Measurements from ENCODE around the gene SDR39U1.
"Not testable (repeated sequence)": the region's sequence is repeated elsewhere in the genome, so short reads cannot be mapped to it uniquely, and the experiment has no call there.

Gene SDR39U1, protein sequence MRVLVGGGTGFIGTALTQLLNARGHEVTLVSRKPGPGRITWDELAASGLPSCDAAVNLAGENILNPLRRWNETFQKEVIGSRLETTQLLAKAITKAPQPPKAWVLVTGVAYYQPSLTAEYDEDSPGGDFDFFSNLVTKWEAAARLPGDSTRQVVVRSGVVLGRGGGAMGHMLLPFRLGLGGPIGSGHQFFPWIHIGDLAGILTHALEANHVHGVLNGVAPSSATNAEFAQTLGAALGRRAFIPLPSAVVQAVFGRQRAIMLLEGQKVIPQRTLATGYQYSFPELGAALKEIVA

GRCh38 chr14:24442240-24443052 is at the start of gene SDR39U1:
Gene SDR39U1, minus strand, starts transcription at chr14:24442776. Its CDS starts 7 bp downstream, at chr14:24442769.
- peak; percentile 97 for DNase-seq

DNA sequence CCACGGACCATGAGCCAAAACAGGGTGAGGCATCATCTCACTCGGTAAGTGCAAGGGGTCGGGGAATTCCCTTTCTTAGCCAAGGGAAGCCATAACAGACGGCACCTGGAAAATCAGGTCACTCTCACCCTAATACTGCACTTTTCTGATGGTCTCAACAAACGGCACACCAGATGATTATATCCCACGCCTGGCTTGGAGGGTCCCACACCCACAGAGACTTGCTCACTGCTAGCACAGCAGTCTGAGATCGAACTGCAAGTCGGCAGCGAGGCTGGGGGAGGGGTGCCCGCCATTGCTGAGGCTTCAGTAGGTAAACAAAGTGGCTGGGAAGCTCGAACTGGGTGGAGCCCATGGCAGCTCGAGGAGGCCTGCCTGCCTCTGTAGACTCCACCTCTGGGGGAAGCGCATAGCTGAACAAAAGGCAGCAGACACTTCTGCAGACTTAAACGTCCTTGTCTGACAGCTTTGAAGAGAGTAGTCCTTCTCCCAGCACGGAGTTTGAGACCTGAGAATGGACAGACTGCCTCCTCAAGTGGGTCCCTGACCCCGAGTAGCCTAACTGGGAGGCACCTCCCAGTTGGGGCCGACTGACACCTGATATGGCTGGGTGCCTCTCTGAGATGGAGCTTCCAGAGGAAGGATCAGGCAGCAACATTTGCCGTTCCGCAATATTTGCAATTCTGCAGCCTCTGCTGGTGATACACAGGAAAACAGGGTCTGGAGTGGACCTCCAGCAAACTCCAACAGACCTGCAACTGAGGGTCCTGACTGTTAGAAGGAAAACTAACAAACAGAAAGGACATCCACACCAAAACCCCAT is 49.2 kb upstream of the SDR39U1 start:
- not testable (repeated sequence) for DNase-seq

GRCh38 chr14:24483604-24484252 is 41.2 kb upstream of the SDR39U1 start:
- no peak for DNase-seq

DNA sequence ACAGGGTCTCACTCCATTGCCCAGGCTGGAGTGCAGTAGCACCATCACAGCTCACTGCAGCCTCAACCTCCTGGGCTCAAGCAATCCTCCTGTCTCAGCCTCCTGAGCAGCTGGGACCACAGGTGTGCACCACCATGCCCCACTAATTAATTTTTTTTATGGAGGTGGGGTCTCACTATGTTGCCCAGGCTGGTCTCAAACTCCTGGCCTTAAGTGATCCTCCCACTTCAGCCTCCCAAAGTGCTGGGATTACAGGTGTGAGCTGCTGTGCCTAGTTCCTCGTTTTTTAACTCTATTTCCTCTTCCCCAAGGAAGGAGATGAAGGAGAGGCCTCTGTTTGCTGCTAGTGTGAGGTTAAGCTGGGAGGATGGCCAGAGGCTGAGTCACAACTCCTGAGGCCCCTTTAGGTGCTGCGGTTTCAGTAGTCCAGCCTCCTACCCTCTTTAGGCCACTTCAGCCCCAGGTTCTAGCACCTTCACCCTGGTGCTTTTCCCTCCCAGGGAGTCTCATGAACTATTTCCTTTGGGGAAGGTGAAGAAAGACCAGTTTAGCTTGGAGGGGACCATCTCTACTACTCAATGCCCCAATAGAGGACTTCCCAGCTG is 40.2 kb upstream of the SDR39U1 start:
- DNase-seq = not testable (repeated sequence)

- DNase-seq = no peak
Measured at GRCh38 chr14:24481622-24482324, 39.2 kb upstream of the SDR39U1 start.

DNA sequence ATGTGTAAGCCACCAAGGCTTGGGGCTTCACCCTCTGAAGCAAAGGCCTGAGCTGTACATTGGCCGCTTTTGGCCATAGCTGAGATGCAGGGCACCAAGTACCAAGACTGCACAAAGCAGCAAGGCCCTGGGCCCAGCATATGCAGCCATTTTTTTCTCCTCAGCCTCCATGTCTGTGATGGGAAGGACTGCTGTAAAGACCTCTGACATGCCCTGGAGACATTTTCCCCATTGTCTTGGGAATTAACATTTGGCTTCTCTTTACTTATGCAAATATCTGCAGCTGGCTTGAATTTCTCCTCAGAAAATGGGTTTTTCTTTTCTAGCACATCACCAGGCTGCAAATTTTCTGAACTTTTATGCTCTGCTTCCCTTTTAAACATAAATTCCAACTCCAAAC is 37.4 kb upstream of the SDR39U1 start:
- not testable (repeated sequence) for DNase-seq

- no peak for DNase-seq
Measured at GRCh38 chr14:24475261-24475660, 32.7 kb upstream of the SDR39U1 start.

DNA sequence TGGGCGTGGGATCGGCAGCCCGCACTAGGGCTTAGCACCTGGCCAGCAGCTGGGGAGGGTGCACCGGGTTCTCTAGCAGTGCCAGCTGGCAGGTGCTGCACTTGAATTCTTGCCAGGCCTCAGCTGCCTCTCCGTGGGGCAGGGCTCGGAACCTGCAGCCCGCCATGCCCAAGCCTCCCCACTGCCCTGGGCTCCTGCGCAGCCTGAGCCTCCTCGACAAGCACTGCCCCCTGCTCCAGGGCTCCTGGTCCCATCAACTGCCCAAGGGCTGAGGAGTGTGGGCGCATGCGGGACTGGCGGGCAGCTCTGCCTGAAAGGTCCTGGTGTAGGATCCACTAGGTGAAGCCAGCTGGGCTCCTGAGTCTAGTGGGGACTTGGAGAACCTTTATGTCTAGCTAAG is 30.6 kb upstream of the SDR39U1 start:
- no peak for DNase-seq

DNA sequence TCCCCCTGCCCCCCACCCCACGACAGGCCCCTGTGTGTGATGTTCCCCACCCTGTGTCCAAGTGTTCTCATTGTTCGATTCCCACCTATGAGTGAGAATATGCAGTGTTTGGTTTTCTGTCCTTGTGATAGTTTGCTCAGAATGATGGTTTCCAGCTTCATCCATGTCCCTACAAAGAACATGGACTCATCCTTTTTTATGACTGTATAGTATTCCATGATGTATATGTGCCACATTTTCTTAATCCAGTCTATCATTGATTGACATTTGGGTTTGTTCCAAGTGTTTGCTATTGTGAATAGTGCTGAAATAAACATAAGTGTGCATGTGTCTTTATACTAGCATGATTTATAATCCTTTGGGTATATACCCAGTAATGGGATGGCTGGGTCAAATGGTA is 27.9 kb upstream of the SDR39U1 start:
- DNase-seq = not testable (repeated sequence)

- no peak for DNase-seq
Measured at GRCh38 chr14:24465805-24466204, 23.2 kb upstream of the SDR39U1 start.

DNA sequence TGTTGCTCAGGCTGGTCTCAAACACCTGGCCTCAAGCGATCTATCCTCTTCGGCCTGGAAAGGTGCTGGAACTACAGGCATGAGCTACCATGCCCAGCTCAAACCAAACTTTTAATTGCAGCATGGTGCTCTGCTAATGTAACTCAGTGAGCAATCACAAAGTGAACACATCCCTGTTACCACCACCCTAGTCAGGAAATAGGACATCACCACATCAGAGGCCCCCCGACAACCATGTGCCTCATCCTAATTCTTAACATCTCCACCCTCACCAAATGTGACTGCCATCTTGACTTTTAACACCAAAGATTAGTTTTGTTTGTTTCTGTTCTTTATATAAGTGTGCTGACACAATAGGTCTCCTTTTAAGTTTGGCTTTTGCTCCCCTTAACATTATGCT is 22.8 kb upstream of the SDR39U1 start:
- DNase-seq = no peak

- no peak for DNase-seq
Measured at GRCh38 chr14:24463884-24464785, 21.6 kb upstream of the SDR39U1 start.

DNA sequence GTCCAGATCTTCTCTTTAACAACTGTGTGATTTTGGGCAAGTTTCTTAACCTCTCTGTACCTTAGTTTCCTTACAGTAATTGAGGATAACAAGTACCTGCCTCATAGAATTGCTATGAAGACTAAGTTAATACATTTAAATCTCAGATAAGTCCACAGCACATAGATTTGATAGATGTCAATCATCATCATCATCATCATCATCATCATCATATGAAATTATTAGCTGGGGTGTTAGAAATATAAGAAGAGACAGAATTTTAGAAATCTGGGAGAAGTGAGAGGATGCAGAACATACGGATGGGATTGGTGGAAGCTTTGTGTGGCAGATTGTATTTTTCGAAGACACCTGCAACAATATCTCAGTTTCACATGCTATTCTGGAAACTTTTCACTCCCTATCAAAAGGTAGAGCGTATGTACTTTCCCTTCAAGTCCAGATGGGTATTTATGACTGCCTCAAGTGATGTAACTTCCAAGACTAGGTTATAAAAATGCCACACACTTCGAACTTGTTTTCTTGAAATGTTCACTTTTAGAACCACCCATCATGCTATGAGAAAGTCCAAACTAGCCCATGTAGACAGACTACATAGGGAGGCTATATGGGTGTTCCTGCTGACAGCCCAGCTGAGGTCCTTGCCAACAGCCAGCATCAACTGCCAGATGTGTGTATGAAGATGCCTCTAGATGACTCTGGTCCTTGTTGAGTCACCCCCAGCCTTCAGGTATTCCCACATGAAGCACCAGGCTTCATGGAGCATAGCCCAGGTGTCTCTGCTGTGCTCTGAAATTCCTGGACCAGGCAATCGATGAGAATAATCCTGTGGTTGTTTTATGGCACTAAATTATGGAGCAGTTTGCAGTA is 20.7 kb upstream of the SDR39U1 start:
- peak; percentile 47 for DNase-seq

DNA sequence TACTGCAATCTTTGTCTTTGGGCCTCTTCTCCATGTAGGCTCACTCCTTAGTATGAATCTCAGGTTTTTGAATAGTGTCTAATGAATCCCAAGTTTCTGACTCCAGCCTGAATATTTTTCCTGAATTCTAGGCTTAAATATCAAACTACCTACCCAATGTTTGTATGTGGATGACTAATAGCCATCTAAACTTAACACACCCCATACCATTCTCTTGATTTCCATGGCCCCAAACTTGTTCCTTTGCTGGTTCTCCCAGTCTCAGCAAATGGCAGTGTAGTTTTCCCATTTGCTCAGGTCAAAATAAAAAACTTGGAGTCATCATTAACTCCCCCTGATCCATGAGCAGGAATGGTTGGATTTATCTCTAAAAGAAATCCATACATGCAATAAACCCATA is 18.8 kb upstream of the SDR39U1 start:
- no peak for DNase-seq

DNA sequence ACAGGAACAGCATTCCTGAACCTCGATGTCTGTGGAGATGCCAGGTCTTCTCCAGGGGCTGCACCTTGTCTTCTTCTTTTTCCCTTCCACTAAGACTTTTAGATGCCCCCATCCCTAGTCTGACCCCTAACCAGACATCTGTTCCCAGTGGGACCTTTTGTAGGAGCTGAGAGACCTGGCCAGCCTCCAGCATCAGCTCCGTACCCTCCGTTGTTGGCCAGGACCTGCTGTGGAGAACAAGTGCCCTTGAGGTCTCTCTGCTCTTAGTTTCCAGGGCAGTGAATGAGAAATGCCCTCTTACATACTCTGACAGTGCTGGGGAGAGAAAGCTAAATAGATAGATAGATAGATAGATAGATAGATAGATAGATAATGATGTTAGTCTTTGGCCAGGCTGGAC is 16.8 kb upstream of the SDR39U1 start:
- no peak for DNase-seq

DNA sequence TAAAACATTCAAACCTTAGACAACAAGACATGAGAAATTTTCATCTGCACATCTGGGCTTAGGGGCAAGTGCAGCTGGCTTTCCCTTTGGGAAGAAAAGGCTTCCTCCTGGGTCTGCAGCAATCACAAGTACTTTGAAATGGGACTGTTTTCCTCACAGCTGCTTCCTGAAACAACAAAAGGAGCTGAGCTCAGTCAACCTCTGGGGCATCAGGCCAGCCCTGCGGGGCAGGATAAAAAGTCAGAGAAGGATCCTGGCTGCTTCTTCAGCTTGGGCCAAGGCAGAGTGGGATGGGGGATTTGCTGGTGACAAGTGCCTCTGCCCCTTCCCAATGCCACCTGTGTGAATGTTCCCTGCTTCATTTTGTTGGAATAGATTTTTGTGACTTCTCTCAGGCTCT is 16.2 kb upstream of the SDR39U1 start:
- DNase-seq = no peak

- no peak for DNase-seq
Measured at GRCh38 chr14:24456980-24457379, 14.4 kb upstream of the SDR39U1 start.

GRCh38 chr14:24450828-24451227 is 8.3 kb upstream of the SDR39U1 start:
- not testable (repeated sequence) for DNase-seq

- no peak for DNase-seq
Measured at GRCh38 chr14:24443053-24443665, 583 bp upstream of the SDR39U1 start.

Measured in NCI-H187 treated with DMSO at 0.1 percent for 48 hours (cell line).